Mesendoderm (in vitro differentiated cells): Measurements from ENCODE around the gene HOXA6.

Source experiments
- DNase-seq: peaks from one replicate; pipeline ENCODE4 v3.0.0; 2013
- H2AK5ac ChIP-seq: 2 replicates; pipeline ENCODE4 v1.6.1; 2013; ENCODE audit warnings: low read length, inconsistent platforms
- H2BK120ac ChIP-seq: 2 replicates; pipeline ENCODE4 v1.6.1; 2013; ENCODE audit warnings: low read depth, mild to moderate bottlenecking, low read length, moderate library complexity, mixed read lengths
- H2BK15ac ChIP-seq: replicated peaks from 2 replicates; pipeline ENCODE4 v1.6.1; 2013; ENCODE audit warnings: low read depth, mild to moderate bottlenecking, moderate library complexity
- H2BK5ac ChIP-seq: 2 replicates; pipeline ENCODE4 v1.6.1; 2013; ENCODE audit warnings: low read length, inconsistent platforms
- H3K18ac ChIP-seq: 2 replicates; pipeline ENCODE4 v1.6.1; 2013; ENCODE audit warnings: mild to moderate bottlenecking, low read length, mixed read lengths
- H3K23ac ChIP-seq: one replicate; pipeline ENCODE4 v1.6.1; 2013; ENCODE audit warnings: low read length
- H3K27ac ChIP-seq: 2 replicates; pipeline ENCODE4 v1.5.1; 2013; ENCODE audit warnings: low read depth, mild to moderate bottlenecking, inconsistent platforms, low read length, moderate library complexity
- H3K27me3 ChIP-seq: 2 replicates; pipeline ENCODE4 v1.6.1; 2013; ENCODE audit warnings: low read length, control low read depth, mild to moderate bottlenecking, inconsistent platforms; ENCODE audit not compliant: insufficient read depth, poor library complexity
- H3K36me3 ChIP-seq: 2 replicates; pipeline ENCODE4 v1.6.1; 2013; ENCODE audit warnings: low read length, inconsistent platforms; ENCODE audit not compliant: control insufficient read depth, insufficient read depth
- H3K4ac ChIP-seq: one replicate; pipeline ENCODE4 v1.6.1; 2013; ENCODE audit warnings: low read depth, mild to moderate bottlenecking, low read length, moderate library complexity
- H3K4me1 ChIP-seq: 2 replicates; pipeline ENCODE4 v1.6.1; 2013; ENCODE audit warnings: low read depth, low read length, inconsistent platforms; ENCODE audit not compliant: control insufficient read depth
- H3K4me2 ChIP-seq: 2 replicates; pipeline ENCODE4 v1.6.1; 2013; ENCODE audit warnings: low read length
- H3K4me3 ChIP-seq: 2 replicates; pipeline ENCODE4 v1.5.1; 2013; ENCODE audit warnings: mild to moderate bottlenecking, low read length
- H3K56ac ChIP-seq: one replicate; pipeline ENCODE4 v1.6.1; 2013; ENCODE audit warnings: low read length
- H3K79me1 ChIP-seq: 2 replicates; pipeline ENCODE4 v1.6.1; 2013; ENCODE audit warnings: low read length, inconsistent platforms
- H3K79me2 ChIP-seq: 2 replicates; pipeline ENCODE4 v1.6.1; 2013; ENCODE audit warnings: mild to moderate bottlenecking, low read length; ENCODE audit not compliant: control insufficient read depth, insufficient read depth
- H3K9ac ChIP-seq: 2 replicates; pipeline ENCODE4 v1.6.1; 2013; ENCODE audit warnings: low read length, inconsistent platforms
- H4K5ac ChIP-seq: one replicate; pipeline ENCODE4 v1.6.1; 2013; ENCODE audit warnings: low read length
- H4K8ac ChIP-seq: one replicate; pipeline ENCODE4 v1.6.1; 2013; ENCODE audit warnings: low read depth, mild to moderate bottlenecking, control low read depth, low read length, moderate library complexity
- WGBS: extraction: QIAGEN DNeasy Blood & Tissue Kit; methylation state at CpG from one replicate; pipeline ENCODE4 v1.1.7; 2013; ENCODE audit warnings: low lambda C conversion rate, missing lambda C conversion rate; ENCODE audit not compliant: insufficient coverage; ENCODE audit errors: extremely low coverage; 5-methylcytosine and 5-hydroxymethylcytosine counted together

HOXA6 gene

DNA sequence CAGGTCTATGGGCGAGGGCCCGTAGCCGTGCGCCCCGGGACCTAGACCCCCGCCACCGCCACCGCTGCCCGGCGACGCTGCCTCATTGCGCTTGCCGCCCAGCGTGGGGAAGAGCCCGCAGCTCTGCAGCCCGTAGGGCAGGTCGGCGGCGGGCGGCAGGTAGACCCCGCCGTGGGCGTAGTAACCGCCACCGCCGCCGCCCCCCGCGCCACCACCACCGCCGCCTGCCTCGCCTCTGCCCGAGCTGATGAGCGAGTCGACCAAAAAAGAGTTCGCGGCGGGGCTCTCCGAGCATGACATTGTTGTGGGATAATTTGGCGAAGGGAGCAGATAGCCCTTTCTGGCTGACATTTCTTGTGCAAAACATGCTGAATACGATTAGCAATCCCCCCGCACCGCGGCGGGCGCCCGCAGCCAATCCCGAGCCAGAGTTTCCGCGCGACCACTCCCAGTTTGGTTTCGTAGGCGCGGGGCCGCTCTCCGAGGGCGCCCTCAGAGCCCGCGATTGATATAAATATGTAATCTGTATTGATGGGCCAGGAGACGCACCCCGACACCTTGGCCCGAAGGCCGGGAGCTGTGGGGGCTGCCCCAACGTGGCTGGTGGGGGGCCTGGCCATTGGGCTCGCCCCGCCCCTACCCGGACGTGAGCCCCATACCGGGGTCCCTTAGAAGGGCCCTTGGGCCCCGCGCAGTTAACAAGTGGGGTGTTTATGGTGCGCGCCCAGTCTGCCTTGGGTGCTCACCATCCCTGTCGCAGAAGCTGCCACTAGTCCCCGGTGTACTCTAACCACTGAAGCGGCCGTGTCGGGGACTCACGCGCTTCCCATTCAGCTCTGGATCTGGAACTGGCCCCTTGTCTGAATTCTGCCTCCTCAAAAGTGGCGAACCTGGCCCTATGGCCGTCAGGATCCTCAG lies 26.6 kb upstream of the HOXA6 start, which contains the start of gene HOXA10:
HOXA10 (minus strand) TSS at position 365 of the 918 bp plus-strand sequence; CDS start at position 351, 14 bp downstream.
- Histone ChIP-seq H3K79me1 (no peaks in the 10 kb centered on the region), H3K27ac (no peak within 1 kb of the TSS), H3K18ac (peak within 1 kb of the TSS; percentile 5), H3K4me3 (no peak within 1 kb of the TSS), H3K27me3 (peaks cover 89% of the 10 kb centered on the region), H2BK15ac (no peak within 1 kb of the TSS), H3K4me2 (peak within 1 kb of the TSS; percentile 34), H2BK5ac (no peak within 1 kb of the TSS), H2BK120ac (no peak within 1 kb of the TSS), H3K9ac (no peak within 1 kb of the TSS), H3K79me2 (no peaks in the 10 kb centered on the region), H3K4ac (no peak within 1 kb of the TSS), H3K36me3 (no peaks in the 10 kb centered on the region), H3K56ac (peak within 1 kb of the TSS; percentile 25), H4K8ac (no peak within 1 kb of the TSS), H2AK5ac (no peak within 1 kb of the TSS), H4K5ac (no peak within 1 kb of the TSS), H3K4me1 (no peaks in the 10 kb centered on the region), H3K23ac (no peak within 1 kb of the TSS)
- no peak for DNase-seq
- WGBS, result no CpG with 5 or more reads among the region's 82 CpGs

DNA sequence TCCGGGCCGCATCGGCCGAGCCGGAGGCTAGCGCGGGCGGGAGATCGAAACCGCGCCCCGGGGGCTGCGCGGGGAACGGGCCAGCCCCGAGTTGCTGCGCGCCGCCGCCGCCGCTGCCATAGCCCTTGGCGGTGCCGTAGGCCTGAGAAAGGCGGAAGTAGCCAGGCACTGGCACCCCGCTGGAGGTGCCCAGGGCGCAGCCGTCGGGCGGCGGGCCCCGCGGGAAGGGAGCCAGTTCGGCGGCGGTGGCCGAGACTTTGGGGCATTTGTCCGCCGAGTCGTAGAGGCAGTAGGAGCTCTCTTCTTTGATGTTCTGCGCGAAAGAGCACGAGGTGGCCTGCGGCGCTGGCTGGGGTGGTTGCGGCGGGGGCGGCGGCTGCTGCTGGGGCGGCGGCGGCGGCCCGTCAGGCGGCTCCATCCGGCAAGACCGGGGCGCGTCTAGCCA lies 26.0 kb upstream of the HOXA6 start:
- no peak overlapping the region for H3K9ac ChIP-seq
- no peaks in the 10 kb centered on the region for H3K79me1 ChIP-seq
- no peak overlapping the region for H4K8ac ChIP-seq
- peaks cover 90% of the 10 kb centered on the region for H3K27me3 ChIP-seq
- H3K27ac ChIP-seq, result no peak overlapping the region
- no peak overlapping the region for H3K4me3 ChIP-seq
- H3K4me2 ChIP-seq, result peak overlapping the region; percentile 34
- H2BK120ac ChIP-seq, result no peak overlapping the region
- DNase-seq, result no peak
- H4K5ac ChIP-seq, result no peak overlapping the region
- H2BK5ac ChIP-seq, result no peak overlapping the region
- WGBS, result no CpG with 5 or more reads among the region's 59 CpGs
- no peaks in the 10 kb centered on the region for H3K36me3 ChIP-seq
- peak overlapping the region; percentile 25 for H3K56ac ChIP-seq
- H3K18ac ChIP-seq, result peak overlapping the region; percentile 5
- H2AK5ac ChIP-seq, result no peak overlapping the region
- H3K79me2 ChIP-seq, result no peaks in the 10 kb centered on the region
- H2BK15ac ChIP-seq, result no peak overlapping the region
- no peak overlapping the region for H3K4ac ChIP-seq
- no peaks in the 10 kb centered on the region for H3K4me1 ChIP-seq
- no peak overlapping the region for H3K23ac ChIP-seq

DNA sequence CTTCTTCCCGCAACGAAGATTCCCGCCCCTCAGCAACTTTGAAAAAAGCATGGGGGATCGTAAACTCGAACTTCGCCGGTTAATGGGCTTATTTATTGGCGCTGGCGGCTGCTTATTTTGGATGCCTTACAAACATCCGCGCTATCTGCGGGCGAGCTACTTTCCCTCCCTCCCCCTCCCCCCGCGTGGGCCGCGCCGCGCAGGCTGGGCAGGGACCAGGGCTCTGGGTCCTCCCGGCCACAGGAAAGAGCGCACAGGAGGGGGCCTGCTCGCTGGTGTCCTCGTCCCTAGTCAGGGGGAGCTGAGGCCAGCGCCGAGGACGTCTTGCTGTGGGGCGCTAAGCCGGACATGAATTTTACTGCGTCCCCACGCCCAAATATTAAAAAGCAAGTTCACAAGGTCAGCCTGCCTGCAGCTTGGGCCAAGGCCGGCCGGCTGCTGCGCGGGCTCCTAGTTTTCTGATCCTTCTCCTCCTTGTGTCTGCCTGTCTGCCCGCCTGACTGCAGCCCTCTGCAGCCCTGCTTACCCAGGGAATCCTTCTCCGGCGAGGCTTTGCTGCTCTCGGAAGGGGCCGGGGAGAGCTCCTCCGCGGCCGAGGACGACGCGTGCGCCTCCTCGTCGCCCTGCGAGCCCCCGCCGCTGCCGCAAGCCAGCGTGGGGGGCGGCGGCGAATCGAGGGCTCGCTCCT lies 25.4 kb upstream of the HOXA6 start:
- H2BK15ac ChIP-seq, result no peak overlapping the region
- no peak overlapping the region for H2BK120ac ChIP-seq
- H3K27me3 ChIP-seq, result peaks cover 90% of the 10 kb centered on the region
- H3K4ac ChIP-seq, result no peak overlapping the region
- no peak overlapping the region for H4K5ac ChIP-seq
- WGBS, result no CpG with 5 or more reads among the region's 58 CpGs
- H4K8ac ChIP-seq, result no peak overlapping the region
- H3K9ac ChIP-seq, result no peak overlapping the region
- no peaks in the 10 kb centered on the region for H3K79me2 ChIP-seq
- H2AK5ac ChIP-seq, result no peak overlapping the region
- H3K4me2 ChIP-seq, result no peak overlapping the region
- peak overlapping the region; percentile 5 for H3K18ac ChIP-seq
- DNase-seq, result peak; percentile 71
- no peaks in the 10 kb centered on the region for H3K79me1 ChIP-seq
- H3K4me1 ChIP-seq, result no peaks in the 10 kb centered on the region
- H3K4me3 ChIP-seq, result no peak overlapping the region
- H2BK5ac ChIP-seq, result no peak overlapping the region
- H3K23ac ChIP-seq, result no peak overlapping the region
- H3K36me3 ChIP-seq, result no peaks in the 10 kb centered on the region
- H3K27ac ChIP-seq, result no peak overlapping the region
- peak overlapping the region; percentile 25 for H3K56ac ChIP-seq

- no peak overlapping the region for H3K9ac ChIP-seq
- WGBS, result no CpG with 5 or more reads among the region's 10 CpGs
- peaks cover 90% of the 10 kb centered on the region for H3K27me3 ChIP-seq
- H2BK120ac ChIP-seq, result no peak overlapping the region
- H4K5ac ChIP-seq, result no peak overlapping the region
- H2BK15ac ChIP-seq, result no peak overlapping the region
- H3K4ac ChIP-seq, result no peak overlapping the region
- no peak overlapping the region for H3K23ac ChIP-seq
- H3K27ac ChIP-seq, result no peak overlapping the region
- no peaks in the 10 kb centered on the region for H3K79me1 ChIP-seq
- no peak overlapping the region for H3K56ac ChIP-seq
- DNase-seq, result no peak
- no peak overlapping the region for H4K8ac ChIP-seq
- no peaks in the 10 kb centered on the region for H3K79me2 ChIP-seq
- H2BK5ac ChIP-seq, result no peak overlapping the region
- H3K18ac ChIP-seq, result no peak overlapping the region
- H2AK5ac ChIP-seq, result no peak overlapping the region
- no peak overlapping the region for H3K4me3 ChIP-seq
- no peaks in the 10 kb centered on the region for H3K36me3 ChIP-seq
- no peaks in the 10 kb centered on the region for H3K4me1 ChIP-seq
- no peak overlapping the region for H3K4me2 ChIP-seq
Observed at GRCh38 chr7:27172315-27172774, 24.8 kb upstream of the HOXA6 start.

- Histone ChIP-seq H4K8ac (no peak overlapping the region), H3K9ac (no peak overlapping the region), H3K4ac (no peak overlapping the region), H2BK120ac (no peak overlapping the region), H2BK15ac (no peak overlapping the region), H2BK5ac (no peak overlapping the region), H3K79me2 (no peaks in the 10 kb centered on the region), H3K27ac (no peak overlapping the region), H3K4me2 (no peak overlapping the region), H3K4me3 (no peak overlapping the region), H2AK5ac (no peak overlapping the region), H3K56ac (no peak overlapping the region), H3K36me3 (no peaks in the 10 kb centered on the region), H4K5ac (no peak overlapping the region), H3K18ac (no peak overlapping the region), H3K27me3 (peaks cover 90% of the 10 kb centered on the region), H3K23ac (no peak overlapping the region), H3K4me1 (no peaks in the 10 kb centered on the region), H3K79me1 (no peaks in the 10 kb centered on the region)
- WGBS, result no CpG with 5 or more reads among the region's 30 CpGs
- DNase-seq, result peak; percentile 59
Observed at GRCh38 chr7:27171637-27172314, 24.2 kb upstream of the HOXA6 start.
